Measurements from ENCODE around the gene NR6A1.

The NR6A1 gene

GRCh38 chr9:124694414-124695279 is 76.5 kb downstream of the NR6A1 start:
- no peak for DNase-seq
- no peak overlapping the region for H3K4me3 ChIP-seq (ENCODE audit: insufficient read depth, low read depth, low read length, poor library complexity, severe bottlenecking)
- H3K27ac ChIP-seq (ENCODE audit: insufficient read depth, low read length, poor library complexity, severe bottlenecking) = no peak overlapping the region

GRCh38 chr9:124693403-124693802 is 77.7 kb downstream of the NR6A1 start:
- no peaks in the 10 kb centered on the region for H3K27me3 ChIP-seq (replicated peaks; ENCODE audit: control insufficient read depth, insufficient read depth, low read length, poor library complexity, severe bottlenecking)
- H3K4me3 ChIP-seq (ENCODE audit: insufficient read depth, low read depth, low read length, poor library complexity, severe bottlenecking) = no peak overlapping the region
- no peaks in the 10 kb centered on the region for H3K9me3 ChIP-seq (ENCODE audit: control insufficient read depth, low read length)
- no peak for DNase-seq
- no peak overlapping the region for H3K27ac ChIP-seq (ENCODE audit: insufficient read depth, low read length, poor library complexity, severe bottlenecking)
- no peaks in the 10 kb centered on the region for H3K36me3 ChIP-seq (ENCODE audit: control insufficient read depth, insufficient read depth, low read length)
- H3K4me1 ChIP-seq (ENCODE audit: control insufficient read depth, insufficient read depth, low read length, poor library complexity, severe bottlenecking) = no peaks in the 10 kb centered on the region

More at GRCh38 chr9:124694414-124695279, 76.5 kb downstream of the NR6A1 start:
- Histone ChIP-seq H3K27me3 (replicated peaks; ENCODE audit: control insufficient read depth, insufficient read depth, low read length, poor library complexity, severe bottlenecking) (no peaks in the 10 kb centered on the region), H3K9me3 (ENCODE audit: control insufficient read depth, low read length) (no peaks in the 10 kb centered on the region), H3K36me3 (ENCODE audit: control insufficient read depth, insufficient read depth, low read length) (no peaks in the 10 kb centered on the region), H3K4me1 (ENCODE audit: control insufficient read depth, insufficient read depth, low read length, poor library complexity, severe bottlenecking) (no peaks in the 10 kb centered on the region)

- H3K27ac ChIP-seq (ENCODE audit: insufficient read depth, low read length, poor library complexity, severe bottlenecking) = no peak overlapping the region
- no peaks in the 10 kb centered on the region for H3K4me1 ChIP-seq (ENCODE audit: control insufficient read depth, insufficient read depth, low read length, poor library complexity, severe bottlenecking)
- no peak for DNase-seq
- H3K27me3 ChIP-seq (replicated peaks; ENCODE audit: control insufficient read depth, insufficient read depth, low read length, poor library complexity, severe bottlenecking) = no peaks in the 10 kb centered on the region
- no peak overlapping the region for H3K4me3 ChIP-seq (ENCODE audit: insufficient read depth, low read depth, low read length, poor library complexity, severe bottlenecking)
- no peaks in the 10 kb centered on the region for H3K9me3 ChIP-seq (ENCODE audit: control insufficient read depth, low read length)
- H3K36me3 ChIP-seq (ENCODE audit: control insufficient read depth, insufficient read depth, low read length) = no peaks in the 10 kb centered on the region
Observed at GRCh38 chr9:124688238-124688904, 82.7 kb downstream of the NR6A1 start.

- Histone ChIP-seq H3K27ac (ENCODE audit: insufficient read depth, low read length, poor library complexity, severe bottlenecking) (no peak overlapping the region), H3K9me3 (ENCODE audit: control insufficient read depth, low read length) (no peaks in the 10 kb centered on the region), H3K27me3 (replicated peaks; ENCODE audit: control insufficient read depth, insufficient read depth, low read length, poor library complexity, severe bottlenecking) (no peaks in the 10 kb centered on the region), H3K4me3 (ENCODE audit: insufficient read depth, low read depth, low read length, poor library complexity, severe bottlenecking) (no peak overlapping the region), H3K4me1 (ENCODE audit: control insufficient read depth, insufficient read depth, low read length, poor library complexity, severe bottlenecking) (no peaks in the 10 kb centered on the region), H3K36me3 (ENCODE audit: control insufficient read depth, insufficient read depth, low read length) (no peaks in the 10 kb centered on the region)
- DNase-seq = no peak
Observed at GRCh38 chr9:124686918-124687317, 84.2 kb downstream of the NR6A1 start.

GRCh38 chr9:124685217-124685616 is 85.9 kb downstream of the NR6A1 start:
- Histone ChIP-seq H3K4me1 (ENCODE audit: control insufficient read depth, insufficient read depth, low read length, poor library complexity, severe bottlenecking) (no peaks in the 10 kb centered on the region), H3K36me3 (ENCODE audit: control insufficient read depth, insufficient read depth, low read length) (no peaks in the 10 kb centered on the region), H3K9me3 (ENCODE audit: control insufficient read depth, low read length) (no peaks in the 10 kb centered on the region), H3K27ac (ENCODE audit: insufficient read depth, low read length, poor library complexity, severe bottlenecking) (no peak overlapping the region), H3K27me3 (replicated peaks; ENCODE audit: control insufficient read depth, insufficient read depth, low read length, poor library complexity, severe bottlenecking) (no peaks in the 10 kb centered on the region), H3K4me3 (ENCODE audit: insufficient read depth, low read depth, low read length, poor library complexity, severe bottlenecking) (no peak overlapping the region)
- no peak for DNase-seq

GRCh38 chr9:124684169-124684568 is 86.9 kb downstream of the NR6A1 start:
- no peaks in the 10 kb centered on the region for H3K36me3 ChIP-seq (ENCODE audit: control insufficient read depth, insufficient read depth, low read length)
- H3K4me3 ChIP-seq (ENCODE audit: insufficient read depth, low read depth, low read length, poor library complexity, severe bottlenecking) = no peak overlapping the region
- H3K27ac ChIP-seq (ENCODE audit: insufficient read depth, low read length, poor library complexity, severe bottlenecking) = no peak overlapping the region
- H3K9me3 ChIP-seq (ENCODE audit: control insufficient read depth, low read length) = no peaks in the 10 kb centered on the region
- no peaks in the 10 kb centered on the region for H3K4me1 ChIP-seq (ENCODE audit: control insufficient read depth, insufficient read depth, low read length, poor library complexity, severe bottlenecking)
- DNase-seq = no peak
- no peaks in the 10 kb centered on the region for H3K27me3 ChIP-seq (replicated peaks; ENCODE audit: control insufficient read depth, insufficient read depth, low read length, poor library complexity, severe bottlenecking)

- H3K36me3 ChIP-seq (ENCODE audit: control insufficient read depth, insufficient read depth, low read length) = no peaks in the 10 kb centered on the region
- DNase-seq = no peak
- H3K4me1 ChIP-seq (ENCODE audit: control insufficient read depth, insufficient read depth, low read length, poor library complexity, severe bottlenecking) = no peaks in the 10 kb centered on the region
- no peak overlapping the region for H3K27ac ChIP-seq (ENCODE audit: insufficient read depth, low read length, poor library complexity, severe bottlenecking)
- no peaks in the 10 kb centered on the region for H3K9me3 ChIP-seq (ENCODE audit: control insufficient read depth, low read length)
- no peaks in the 10 kb centered on the region for H3K27me3 ChIP-seq (replicated peaks; ENCODE audit: control insufficient read depth, insufficient read depth, low read length, poor library complexity, severe bottlenecking)
- H3K4me3 ChIP-seq (ENCODE audit: insufficient read depth, low read depth, low read length, poor library complexity, severe bottlenecking) = no peak overlapping the region
Observed at GRCh38 chr9:124683043-124683442, 88.1 kb downstream of the NR6A1 start.

GRCh38 chr9:124680714-124681390 is 90.3 kb downstream of the NR6A1 start:
- H3K9me3 ChIP-seq (ENCODE audit: control insufficient read depth, low read length) = no peaks in the 10 kb centered on the region
- no peaks in the 10 kb centered on the region for H3K4me1 ChIP-seq (ENCODE audit: control insufficient read depth, insufficient read depth, low read length, poor library complexity, severe bottlenecking)
- no peak overlapping the region for H3K27ac ChIP-seq (ENCODE audit: insufficient read depth, low read length, poor library complexity, severe bottlenecking)
- H3K36me3 ChIP-seq (ENCODE audit: control insufficient read depth, insufficient read depth, low read length) = no peaks in the 10 kb centered on the region
- no peak overlapping the region for H3K4me3 ChIP-seq (ENCODE audit: insufficient read depth, low read depth, low read length, poor library complexity, severe bottlenecking)
- H3K27me3 ChIP-seq (replicated peaks; ENCODE audit: control insufficient read depth, insufficient read depth, low read length, poor library complexity, severe bottlenecking) = no peaks in the 10 kb centered on the region
- DNase-seq = no peak

- Histone ChIP-seq H3K27ac (ENCODE audit: insufficient read depth, low read length, poor library complexity, severe bottlenecking) (no peak overlapping the region), H3K27me3 (replicated peaks; ENCODE audit: control insufficient read depth, insufficient read depth, low read length, poor library complexity, severe bottlenecking) (no peaks in the 10 kb centered on the region), H3K36me3 (ENCODE audit: control insufficient read depth, insufficient read depth, low read length) (no peaks in the 10 kb centered on the region), H3K4me1 (ENCODE audit: control insufficient read depth, insufficient read depth, low read length, poor library complexity, severe bottlenecking) (no peaks in the 10 kb centered on the region), H3K4me3 (ENCODE audit: insufficient read depth, low read depth, low read length, poor library complexity, severe bottlenecking) (no peak overlapping the region), H3K9me3 (ENCODE audit: control insufficient read depth, low read length) (no peaks in the 10 kb centered on the region)
- no peak for DNase-seq
Observed at GRCh38 chr9:124680049-124680448, 91.1 kb downstream of the NR6A1 start.

GRCh38 chr9:124676159-124676551 is 95.0 kb downstream of the NR6A1 start:
- no peak overlapping the region for H3K4me3 ChIP-seq (ENCODE audit: insufficient read depth, low read depth, low read length, poor library complexity, severe bottlenecking)
- no peaks in the 10 kb centered on the region for H3K9me3 ChIP-seq (ENCODE audit: control insufficient read depth, low read length)
- H3K27me3 ChIP-seq (replicated peaks; ENCODE audit: control insufficient read depth, insufficient read depth, low read length, poor library complexity, severe bottlenecking) = no peaks in the 10 kb centered on the region
- H3K36me3 ChIP-seq (ENCODE audit: control insufficient read depth, insufficient read depth, low read length) = no peaks in the 10 kb centered on the region
- peaks cover 4% of the 10 kb centered on the region for H3K4me1 ChIP-seq (ENCODE audit: control insufficient read depth, insufficient read depth, low read length, poor library complexity, severe bottlenecking)
- DNase-seq = no peak
- H3K27ac ChIP-seq (ENCODE audit: insufficient read depth, low read length, poor library complexity, severe bottlenecking) = no peak overlapping the region

All from effector memory CD4-positive, alpha-beta T cell (primary cell).